Thyroid gland (tissue), 4 donors: ENCODE measurements around the gene FKBP9.

Experiments
- POLR2A ChIP-seq, 2 donors: fragments of 450-650 bp; IDR thresholded peaks; one replicate each; pipeline ENCODE4 v1.6.1; 2017; ENCODE audit warnings: antibody characterized with exemption in 2 of 2, mild to moderate bottlenecking in 2 of 2, moderate library complexity in 1 of 2
- TF ChIP-seq, protein P1 (sequence below), 6 experiments: fragments of 200-600 bp in 3 of 6; fragments of 450-650 bp in 3 of 6; sonication (generic) in 3 of 6; IDR thresholded peaks; one replicate each; pipeline ENCODE4 v1.5.1; 2016 to 2019; ENCODE audit warnings: antibody characterized with exemption in 6 of 6, mild to moderate bottlenecking in 2 of 6, inconsistent platforms in 1 of 6, moderate library complexity in 1 of 6

DNA sequence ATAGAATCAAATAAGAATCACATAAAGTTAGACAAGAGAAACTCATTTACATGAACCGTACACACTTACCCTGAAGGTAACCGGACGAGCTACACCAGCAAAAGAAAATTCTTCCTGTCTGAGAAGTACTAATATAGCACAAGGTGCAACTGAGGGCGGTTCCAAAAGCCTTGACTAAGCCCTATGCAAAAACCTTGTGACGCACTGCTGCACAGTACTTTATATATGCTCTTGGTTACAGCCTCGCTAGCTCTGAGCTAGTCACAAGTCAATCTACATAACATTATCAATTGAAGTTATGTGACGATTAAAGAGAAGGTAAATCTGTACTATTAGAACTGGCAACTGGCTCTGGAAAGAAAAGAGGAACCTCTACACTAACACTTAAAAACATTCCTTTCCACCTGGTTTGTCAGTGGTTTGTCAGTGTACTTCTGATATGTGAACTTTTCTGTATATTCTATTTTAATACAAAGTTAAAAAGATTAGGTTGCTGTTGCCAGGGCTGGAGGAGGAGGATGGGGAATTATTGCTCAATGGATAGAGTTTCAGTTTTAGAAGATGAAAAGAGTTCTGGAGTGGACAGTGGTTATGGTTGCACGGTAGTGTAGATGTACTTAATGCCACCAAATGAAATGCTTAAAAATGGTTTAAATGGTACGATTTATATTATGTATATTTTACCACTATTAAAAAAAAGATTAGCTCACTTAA lies 83.7 kb downstream of the FKBP9 start:
- TF ChIP-seq, protein P1, sequence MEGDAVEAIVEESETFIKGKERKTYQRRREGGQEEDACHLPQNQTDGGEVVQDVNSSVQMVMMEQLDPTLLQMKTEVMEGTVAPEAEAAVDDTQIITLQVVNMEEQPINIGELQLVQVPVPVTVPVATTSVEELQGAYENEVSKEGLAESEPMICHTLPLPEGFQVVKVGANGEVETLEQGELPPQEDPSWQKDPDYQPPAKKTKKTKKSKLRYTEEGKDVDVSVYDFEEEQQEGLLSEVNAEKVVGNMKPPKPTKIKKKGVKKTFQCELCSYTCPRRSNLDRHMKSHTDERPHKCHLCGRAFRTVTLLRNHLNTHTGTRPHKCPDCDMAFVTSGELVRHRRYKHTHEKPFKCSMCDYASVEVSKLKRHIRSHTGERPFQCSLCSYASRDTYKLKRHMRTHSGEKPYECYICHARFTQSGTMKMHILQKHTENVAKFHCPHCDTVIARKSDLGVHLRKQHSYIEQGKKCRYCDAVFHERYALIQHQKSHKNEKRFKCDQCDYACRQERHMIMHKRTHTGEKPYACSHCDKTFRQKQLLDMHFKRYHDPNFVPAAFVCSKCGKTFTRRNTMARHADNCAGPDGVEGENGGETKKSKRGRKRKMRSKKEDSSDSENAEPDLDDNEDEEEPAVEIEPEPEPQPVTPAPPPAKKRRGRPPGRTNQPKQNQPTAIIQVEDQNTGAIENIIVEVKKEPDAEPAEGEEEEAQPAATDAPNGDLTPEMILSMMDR (IDR thresholded peaks at IDR 0.05), result no peak
- peak in 1 of 2 donors; percentile 74 for TF ChIP-seq POLR2A (IDR thresholded peaks at IDR 0.05)
